HUES64 (cell line): ENCODE results near the gene CREB3L2.

ENCODE experiments used
- H3K27ac ChIP-seq: 2 replicates; pipeline ENCODE4 v1.7.0; 2013; ENCODE audit warnings: low read depth, low read length, inconsistent platforms
- H3K27me3 ChIP-seq: 2 replicates; pipeline ENCODE4 v1.6.1; 2013; ENCODE audit warnings: mild to moderate bottlenecking, low read length; ENCODE audit not compliant: insufficient read depth
- H3K36me3 ChIP-seq: 2 replicates; pipeline ENCODE4 v1.6.1; 2013; ENCODE audit warnings: mild to moderate bottlenecking, low read length; ENCODE audit not compliant: insufficient read depth
- H3K4me1 ChIP-seq: 2 replicates; pipeline ENCODE4 v1.6.1; 2013; ENCODE audit warnings: mild to moderate bottlenecking, low read length, moderate library complexity; ENCODE audit not compliant: insufficient read depth
- H3K4me3 ChIP-seq: 2 replicates; pipeline ENCODE4 v1.5.1; 2013; ENCODE audit warnings: mild to moderate bottlenecking, low read length, moderate library complexity
- H3K9ac ChIP-seq: 2 replicates; pipeline ENCODE4 v1.6.1; 2013; ENCODE audit warnings: mild to moderate bottlenecking, low read depth, low read length
- H3K9me3 ChIP-seq: 2 replicates; pipeline ENCODE4 v1.6.1; 2013; ENCODE audit warnings: low read depth, low read length; ENCODE audit not compliant: insufficient read depth
- WGBS: fragments of 150-250, 120-280 bp; methylation state at CpG from one replicate; pipeline ENCODE4 v1.1.7; 2013; ENCODE audit warnings: missing lambda C conversion rate; 5-methylcytosine and 5-hydroxymethylcytosine counted together

The CREB3L2 gene

GRCh38 chr7:137891016-137891655, 110.8 kb downstream of the CREB3L2 start:
- peaks cover 11% of the 10 kb centered on the region for H3K4me1 ChIP-seq
- H3K27me3 ChIP-seq, result no peaks in the 10 kb centered on the region
- peaks cover 53% of the 10 kb centered on the region for H3K36me3 ChIP-seq
- no peaks in the 10 kb centered on the region for H3K9me3 ChIP-seq
- no peak overlapping the region for H3K9ac ChIP-seq
- H3K27ac ChIP-seq, result no peak overlapping the region
- no peak overlapping the region for H3K4me3 ChIP-seq
- WGBS, result 97% methylated on average over 4 of the region's 4 CpGs

GRCh38 chr7:137890449-137890921, 111.4 kb downstream of the CREB3L2 start:
- Histone ChIP-seq H3K36me3 (peaks cover 49% of the 10 kb centered on the region), H3K4me1 (peaks cover 17% of the 10 kb centered on the region), H3K4me3 (no peak overlapping the region), H3K9ac (no peak overlapping the region), H3K27me3 (no peaks in the 10 kb centered on the region), H3K9me3 (no peaks in the 10 kb centered on the region), H3K27ac (no peak overlapping the region)
- WGBS, result 96% methylated on average over 2 of the region's 3 CpGs

- Histone ChIP-seq H3K9ac (no peak overlapping the region), H3K4me1 (peaks cover 17% of the 10 kb centered on the region), H3K27ac (no peak overlapping the region), H3K36me3 (peaks cover 44% of the 10 kb centered on the region), H3K27me3 (no peaks in the 10 kb centered on the region), H3K4me3 (no peak overlapping the region), H3K9me3 (no peaks in the 10 kb centered on the region)
- 90% methylated on average over 2 of the region's 2 CpGs for WGBS
Measured at GRCh38 chr7:137888241-137888640, 113.6 kb downstream of the CREB3L2 start.

GRCh38 chr7:137886746-137887145, 115.1 kb downstream of the CREB3L2 start:
- Histone ChIP-seq H3K4me1 (peaks cover 17% of the 10 kb centered on the region), H3K36me3 (peaks cover 44% of the 10 kb centered on the region), H3K9me3 (0 out of 2 replicates have a peak, but pooled peaks cover 3% of the 10 kb centered on the region), H3K27me3 (no peaks in the 10 kb centered on the region), H3K9ac (peak overlapping the region; percentile 14; the same call in 1 of the 2 replicates), H3K27ac (peak overlapping the region; percentile 64; the same call in 1 of the 2 replicates), H3K4me3 (no peak overlapping the region)
- WGBS, result 78% methylated on average over 1 of the region's 2 CpGs

- Histone ChIP-seq H3K4me1 (peaks cover 20% of the 10 kb centered on the region), H3K27me3 (no peaks in the 10 kb centered on the region), H3K9me3 (0 out of 2 replicates have a peak, but pooled peaks cover 8% of the 10 kb centered on the region), H3K36me3 (peaks cover 48% of the 10 kb centered on the region), H3K9ac (peak overlapping the region; percentile 14; the same call in 1 of the 2 replicates), H3K27ac (peak overlapping the region; percentile 64), H3K4me3 (no peak overlapping the region)
- WGBS, result 39% methylated on average over 3 of the region's 3 CpGs
Measured at GRCh38 chr7:137886281-137886680, 115.6 kb downstream of the CREB3L2 start.

GRCh38 chr7:137885678-137886077, 116.2 kb downstream of the CREB3L2 start:
- 92% methylated on average over 5 of the region's 5 CpGs for WGBS
- Histone ChIP-seq H3K9ac (peak overlapping the region; percentile 14; the same call in 1 of the 2 replicates), H3K36me3 (peaks cover 52% of the 10 kb centered on the region), H3K4me3 (no peak overlapping the region), H3K27me3 (no peaks in the 10 kb centered on the region), H3K27ac (peak overlapping the region; percentile 64), H3K4me1 (peaks cover 26% of the 10 kb centered on the region), H3K9me3 (0 out of 2 replicates have a peak, but pooled peaks cover 8% of the 10 kb centered on the region)

- 0 out of 2 replicates have a peak, but pooled peaks cover 8% of the 10 kb centered on the region for H3K9me3 ChIP-seq
- H3K9ac ChIP-seq, result no peak overlapping the region
- H3K27me3 ChIP-seq, result no peaks in the 10 kb centered on the region
- H3K27ac ChIP-seq, result peak overlapping the region; percentile 11; the same call in 1 of the 2 replicates
- H3K4me1 ChIP-seq, result peaks cover 54% of the 10 kb centered on the region
- H3K4me3 ChIP-seq, result no peak overlapping the region
- peaks cover 54% of the 10 kb centered on the region for H3K36me3 ChIP-seq
Measured at GRCh38 chr7:137882806-137883205, 119.1 kb downstream of the CREB3L2 start.

GRCh38 chr7:137882261-137882668, 119.6 kb downstream of the CREB3L2 start:
- Histone ChIP-seq H3K36me3 (peaks cover 54% of the 10 kb centered on the region), H3K4me1 (peaks cover 60% of the 10 kb centered on the region), H3K27ac (peak overlapping the region; percentile 11; the same call in 1 of the 2 replicates), H3K27me3 (no peaks in the 10 kb centered on the region), H3K9me3 (0 out of 2 replicates have a peak, but pooled peaks cover 8% of the 10 kb centered on the region), H3K4me3 (no peak overlapping the region), H3K9ac (no peak overlapping the region)
- 92% methylated on average over 5 of the region's 5 CpGs for WGBS

- no peak overlapping the region for H3K9ac ChIP-seq
Measured at GRCh38 chr7:137881607-137882260, 120.2 kb downstream of the CREB3L2 start.

GRCh38 chr7:137880432-137880831, 121.5 kb downstream of the CREB3L2 start:
- Histone ChIP-seq H3K4me1 (peaks cover 52% of the 10 kb centered on the region), H3K9me3 (0 out of 2 replicates have a peak, but pooled peaks cover 8% of the 10 kb centered on the region), H3K9ac (no peak overlapping the region), H3K27ac (peak overlapping the region; percentile 98), H3K4me3 (no peak overlapping the region), H3K27me3 (no peaks in the 10 kb centered on the region), H3K36me3 (peaks cover 61% of the 10 kb centered on the region)
- WGBS, result 83% methylated on average over 5 of the region's 5 CpGs

More at GRCh38 chr7:137881607-137882260, 120.2 kb downstream of the CREB3L2 start:
- peaks cover 54% of the 10 kb centered on the region for H3K36me3 ChIP-seq
- no peak overlapping the region for H3K27ac ChIP-seq
- 93% methylated on average over 8 of the region's 8 CpGs for WGBS
- no peak overlapping the region for H3K4me3 ChIP-seq
- H3K4me1 ChIP-seq, result peaks cover 60% of the 10 kb centered on the region
- no peaks in the 10 kb centered on the region for H3K27me3 ChIP-seq
- 0 out of 2 replicates have a peak, but pooled peaks cover 8% of the 10 kb centered on the region for H3K9me3 ChIP-seq
